ENCODE results near the gene PTGER4.
A peak's percentile ranks its signal among the peaks of the same experiment; 100 is the strongest.
"Not testable (repeated sequence)": the region's sequence is repeated elsewhere in the genome, so short reads cannot be mapped to it uniquely, and the experiment has no call there.

PTGER4 gene

GRCh38 chr5:40653221-40654022 is 26.3 kb upstream of the PTGER4 start:
- Mint-ChIP-seq H3K36me3 (ENCODE audit: low read depth) (no peaks in the 10 kb centered on the region), H3K27me3 (ENCODE audit: low read depth, poor library complexity) (peaks cover 5% of the 10 kb centered on the region), H3K9me3 (no peaks in the 10 kb centered on the region), H3K4me3 (no peak overlapping the region), H3K27ac (peak overlapping the region; percentile 43), H3K4me1 (peaks cover 41% of the 10 kb centered on the region)
- TF ChIP-seq, protein P1, sequence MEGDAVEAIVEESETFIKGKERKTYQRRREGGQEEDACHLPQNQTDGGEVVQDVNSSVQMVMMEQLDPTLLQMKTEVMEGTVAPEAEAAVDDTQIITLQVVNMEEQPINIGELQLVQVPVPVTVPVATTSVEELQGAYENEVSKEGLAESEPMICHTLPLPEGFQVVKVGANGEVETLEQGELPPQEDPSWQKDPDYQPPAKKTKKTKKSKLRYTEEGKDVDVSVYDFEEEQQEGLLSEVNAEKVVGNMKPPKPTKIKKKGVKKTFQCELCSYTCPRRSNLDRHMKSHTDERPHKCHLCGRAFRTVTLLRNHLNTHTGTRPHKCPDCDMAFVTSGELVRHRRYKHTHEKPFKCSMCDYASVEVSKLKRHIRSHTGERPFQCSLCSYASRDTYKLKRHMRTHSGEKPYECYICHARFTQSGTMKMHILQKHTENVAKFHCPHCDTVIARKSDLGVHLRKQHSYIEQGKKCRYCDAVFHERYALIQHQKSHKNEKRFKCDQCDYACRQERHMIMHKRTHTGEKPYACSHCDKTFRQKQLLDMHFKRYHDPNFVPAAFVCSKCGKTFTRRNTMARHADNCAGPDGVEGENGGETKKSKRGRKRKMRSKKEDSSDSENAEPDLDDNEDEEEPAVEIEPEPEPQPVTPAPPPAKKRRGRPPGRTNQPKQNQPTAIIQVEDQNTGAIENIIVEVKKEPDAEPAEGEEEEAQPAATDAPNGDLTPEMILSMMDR (IDR thresholded peaks at IDR 0.05) = no peak
- DNase-seq = no peak

- TF ChIP-seq, protein P1 (IDR thresholded peaks at IDR 0.05) = no peak
- H3K36me3 Mint-ChIP-seq (ENCODE audit: low read depth) = no peaks in the 10 kb centered on the region
- no peak for DNase-seq
- no peaks in the 10 kb centered on the region for H3K9me3 Mint-ChIP-seq
- H3K27me3 Mint-ChIP-seq (ENCODE audit: low read depth, poor library complexity) = peaks cover 5% of the 10 kb centered on the region
- no peak overlapping the region for H3K4me3 Mint-ChIP-seq
- no peak overlapping the region for H3K27ac Mint-ChIP-seq
- peaks cover 41% of the 10 kb centered on the region for H3K4me1 Mint-ChIP-seq
Measured at GRCh38 chr5:40654377-40654991, 25.2 kb upstream of the PTGER4 start.

GRCh38 chr5:40655138-40655537 is 24.6 kb upstream of the PTGER4 start:
- TF ChIP-seq, protein P1 (IDR thresholded peaks at IDR 0.05) = no peak
- Mint-ChIP-seq H3K9me3 (no peaks in the 10 kb centered on the region), H3K36me3 (ENCODE audit: low read depth) (no peaks in the 10 kb centered on the region), H3K27me3 (ENCODE audit: low read depth, poor library complexity) (peaks cover 5% of the 10 kb centered on the region), H3K4me3 (no peak overlapping the region), H3K27ac (no peak overlapping the region), H3K4me1 (peaks cover 36% of the 10 kb centered on the region)
- DNase-seq = no peak

DNA sequence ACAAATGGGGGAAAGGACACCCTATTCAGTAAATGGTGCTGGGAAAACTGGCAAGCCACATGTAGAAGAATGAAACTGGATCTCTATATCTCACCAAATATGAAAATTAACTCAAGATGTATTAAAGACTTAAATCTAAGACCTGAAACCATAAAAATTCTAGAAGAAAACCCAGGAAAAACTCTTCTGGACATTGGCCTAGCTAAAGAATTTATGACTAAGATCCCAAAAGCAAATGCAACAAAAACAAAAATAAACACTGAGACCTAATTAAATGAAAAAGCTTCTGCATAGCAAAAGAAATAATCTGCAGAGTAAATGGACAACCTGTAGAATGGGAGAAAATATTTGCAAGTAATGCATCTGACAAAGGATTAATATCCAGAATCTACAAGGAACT is 23.6 kb upstream of the PTGER4 start:
- not testable (repeated sequence) for H3K36me3 Mint-ChIP-seq (ENCODE audit: low read depth); H3K27ac Mint-ChIP-seq; H3K9me3 Mint-ChIP-seq; H3K4me3 Mint-ChIP-seq; H3K27me3 Mint-ChIP-seq (ENCODE audit: low read depth, poor library complexity); DNase-seq
- H3K4me1 Mint-ChIP-seq = peaks cover 26% of the 10 kb centered on the region

DNA sequence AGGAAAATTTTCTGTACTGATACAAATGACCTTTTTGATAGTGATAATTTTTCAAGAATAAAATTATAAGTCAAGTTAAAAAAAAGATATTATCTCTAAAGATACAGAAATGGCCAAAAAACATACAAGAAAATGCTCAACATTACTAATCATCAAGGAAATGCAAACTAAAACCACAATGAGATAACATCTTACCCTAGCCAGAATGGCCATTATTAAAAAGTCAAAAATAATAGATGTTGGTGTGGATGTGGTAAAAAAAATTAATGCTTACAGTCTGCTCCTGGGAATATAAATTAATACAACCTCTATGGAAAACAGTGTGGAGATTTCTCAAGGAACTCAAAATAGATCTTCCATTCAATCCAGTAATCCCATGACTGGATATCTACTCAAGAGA is 22.9 kb upstream of the PTGER4 start:
- Mint-ChIP-seq H3K4me3 (no peak overlapping the region), H3K9me3 (no peaks in the 10 kb centered on the region), H3K27me3 (ENCODE audit: low read depth, poor library complexity) (peaks cover 5% of the 10 kb centered on the region), H3K36me3 (ENCODE audit: low read depth) (no peaks in the 10 kb centered on the region), H3K27ac (no peak overlapping the region), H3K4me1 (peaks cover 22% of the 10 kb centered on the region)
- TF ChIP-seq, protein P1 (IDR thresholded peaks at IDR 0.05) = no peak
- DNase-seq = no peak

- H3K4me3 Mint-ChIP-seq = no peak overlapping the region
Measured at GRCh38 chr5:40660751-40661150, 19.0 kb upstream of the PTGER4 start.

More at GRCh38 chr5:40660751-40661150, 19.0 kb upstream of the PTGER4 start:
- Mint-ChIP-seq H3K36me3 (ENCODE audit: low read depth) (no peaks in the 10 kb centered on the region), H3K27me3 (ENCODE audit: low read depth, poor library complexity) (no peaks in the 10 kb centered on the region), H3K9me3 (no peaks in the 10 kb centered on the region), H3K4me1 (no peaks in the 10 kb centered on the region), H3K27ac (no peak overlapping the region)
- DNase-seq = no peak
- TF ChIP-seq, protein P1 (IDR thresholded peaks at IDR 0.05) = no peak
